GM21723 (cell line): ENCODE measurements around the gene XKR3.
"Not testable (repeated sequence)": the region's sequence is repeated elsewhere in the genome, so short reads cannot be mapped to it uniquely, and the experiment has no call there.

Experiments used
- ATAC-seq: cut with Tn5 transposase; IDR thresholded peaks from one replicate; pipeline ENCODE4 v1.9.1; 2021; ENCODE audit warnings: mild to moderate bottlenecking, moderate library complexity; ENCODE audit not compliant: unreplicated experiment

Gene XKR3

GRCh38 chr22:16806401-16806800, 18.8 kb downstream of the XKR3 start:
- no peak for ATAC-seq

- no peak for ATAC-seq
Measured at GRCh38 chr22:16804882-16805281, 20.3 kb downstream of the XKR3 start.

- ATAC-seq: no peak
Measured at GRCh38 chr22:16803255-16803917, 21.8 kb downstream of the XKR3 start.

- ATAC-seq: no peak
Measured at GRCh38 chr22:16801571-16801970, 23.6 kb downstream of the XKR3 start.

GRCh38 chr22:16801088-16801487, 24.1 kb downstream of the XKR3 start:
- no peak for ATAC-seq

- ATAC-seq: no peak
Measured at GRCh38 chr22:16800358-16800757, 24.9 kb downstream of the XKR3 start.

GRCh38 chr22:16795504-16795903, 29.7 kb downstream of the XKR3 start:
- ATAC-seq: not testable (repeated sequence)

GRCh38 chr22:16793831-16794230, 31.4 kb downstream of the XKR3 start:
- no peak for ATAC-seq

- ATAC-seq: no peak
Measured at GRCh38 chr22:16789860-16790493, 35.2 kb downstream of the XKR3 start.

- no peak for ATAC-seq
Measured at GRCh38 chr22:16783930-16784354, 41.3 kb downstream of the XKR3 start.

GRCh38 chr22:16783453-16783852, 41.8 kb downstream of the XKR3 start:
- no peak for ATAC-seq

GRCh38 chr22:16781764-16782329, 43.4 kb downstream of the XKR3 start:
- ATAC-seq: no peak

- ATAC-seq: no peak
Measured at GRCh38 chr22:16781074-16781763, 44.0 kb downstream of the XKR3 start.

- ATAC-seq: no peak
Measured at GRCh38 chr22:16777284-16777924, 47.8 kb downstream of the XKR3 start.

- no peak for ATAC-seq
Measured at GRCh38 chr22:16776080-16776479, 49.1 kb downstream of the XKR3 start.

- no peak for ATAC-seq
Measured at GRCh38 chr22:16774911-16775500, 50.2 kb downstream of the XKR3 start.

GRCh38 chr22:16771569-16771968, 53.6 kb downstream of the XKR3 start:
- not testable (repeated sequence) for ATAC-seq

- ATAC-seq: not testable (repeated sequence)
Measured at GRCh38 chr22:16767927-16768326, 57.3 kb downstream of the XKR3 start.

GRCh38 chr22:16762224-16762623, 63.0 kb downstream of the XKR3 start:
- ATAC-seq: not testable (repeated sequence)

- ATAC-seq: not testable (repeated sequence)
Measured at GRCh38 chr22:16760416-16760815, 64.8 kb downstream of the XKR3 start.

- ATAC-seq: not testable (repeated sequence)
Measured at GRCh38 chr22:16749282-16749681, 75.9 kb downstream of the XKR3 start.
